K562 (cell line): ENCODE data around the gene CUEDC2. TPM values are rescaled to one million over a fixed set of nuclear protein-coding genes. Genes with fewer than 3 reads are reported as not detected.

Source experiments
- CC2D1A ChIP-seq: fragments of 450-650 bp; IDR thresholded peaks from 2 replicates; pipeline ENCODE4 v1.6.1; 2017; ENCODE audit warnings: mild to moderate bottlenecking
- ESRRA ChIP-seq: fragments of 450-650 bp; IDR thresholded peaks from 2 replicates; pipeline ENCODE4 v1.6.1; 2014; ENCODE audit warnings: low read depth, mild to moderate bottlenecking, moderate library complexity, borderline replicate concordance
- MTA3 ChIP-seq: fragments of 450-650 bp; formaldehyde crosslinking; IDR thresholded peaks from 2 replicates; pipeline ENCODE4 v1.6.1; 2017; ENCODE audit warnings: mild to moderate bottlenecking, borderline replicate concordance
- polyA plus RNA-seq, 8 experiments: library from polyadenylated mRNA; depleted of rRNA in 4 of 8; stranded (reverse) in 5 of 8; unstranded in 3 of 8; fragments of >200 nt; fragmentation: Nextera tagmentation in 2 of 8; fragmentation: Illumina TruSeq in 1 of 8; extraction: Ambion mirVana in 2 of 8; extraction: Trizol in 1 of 8; gene quantifications; 2 replicates each; pipeline versions ENCODE4 v1.2.1 to v1.2.3, GENCODE V29; 2011 to 2014; ENCODE audit warnings: inconsistent platforms in 1 of 8, missing spikeins in 1 of 8
- total RNA-seq, 7 experiments: library from RNA; depleted of rRNA in 6 of 7; stranded (reverse); fragments of >200 nt in 6 of 7; fragmentation: Illumina TruSeq in 2 of 7; extraction: Trizol in 2 of 7; gene quantifications; 2 replicates each; pipeline versions ENCODE4 v1.2.1 to v1.2.3, GENCODE V29; 2011 to 2021; ENCODE audit warnings: low replicate concordance in 1 of 7
- TF ChIP-seq, protein P1 (sequence below), 2 experiments: fragments of 450-650 bp; IDR thresholded peaks; 2 replicates each; pipeline ENCODE4 v1.6.1; 2016; ENCODE audit warnings: mild to moderate bottlenecking in 2 of 2, borderline replicate concordance in 1 of 2, low read depth in 1 of 2, moderate library complexity in 1 of 2

CUEDC2 gene
- total and polyA plus RNA-seq, 9 of the 15 experiments (the other 6 are each of a cell fraction or from before 2014, with no cell fraction given), result 8.5 to 48.9 (median 27.4) TPM

GRCh38 chr10:102375867-102376266 lies 56.5 kb downstream of the CUEDC2 start (continued):
- TF ChIP-seq, protein P1, sequence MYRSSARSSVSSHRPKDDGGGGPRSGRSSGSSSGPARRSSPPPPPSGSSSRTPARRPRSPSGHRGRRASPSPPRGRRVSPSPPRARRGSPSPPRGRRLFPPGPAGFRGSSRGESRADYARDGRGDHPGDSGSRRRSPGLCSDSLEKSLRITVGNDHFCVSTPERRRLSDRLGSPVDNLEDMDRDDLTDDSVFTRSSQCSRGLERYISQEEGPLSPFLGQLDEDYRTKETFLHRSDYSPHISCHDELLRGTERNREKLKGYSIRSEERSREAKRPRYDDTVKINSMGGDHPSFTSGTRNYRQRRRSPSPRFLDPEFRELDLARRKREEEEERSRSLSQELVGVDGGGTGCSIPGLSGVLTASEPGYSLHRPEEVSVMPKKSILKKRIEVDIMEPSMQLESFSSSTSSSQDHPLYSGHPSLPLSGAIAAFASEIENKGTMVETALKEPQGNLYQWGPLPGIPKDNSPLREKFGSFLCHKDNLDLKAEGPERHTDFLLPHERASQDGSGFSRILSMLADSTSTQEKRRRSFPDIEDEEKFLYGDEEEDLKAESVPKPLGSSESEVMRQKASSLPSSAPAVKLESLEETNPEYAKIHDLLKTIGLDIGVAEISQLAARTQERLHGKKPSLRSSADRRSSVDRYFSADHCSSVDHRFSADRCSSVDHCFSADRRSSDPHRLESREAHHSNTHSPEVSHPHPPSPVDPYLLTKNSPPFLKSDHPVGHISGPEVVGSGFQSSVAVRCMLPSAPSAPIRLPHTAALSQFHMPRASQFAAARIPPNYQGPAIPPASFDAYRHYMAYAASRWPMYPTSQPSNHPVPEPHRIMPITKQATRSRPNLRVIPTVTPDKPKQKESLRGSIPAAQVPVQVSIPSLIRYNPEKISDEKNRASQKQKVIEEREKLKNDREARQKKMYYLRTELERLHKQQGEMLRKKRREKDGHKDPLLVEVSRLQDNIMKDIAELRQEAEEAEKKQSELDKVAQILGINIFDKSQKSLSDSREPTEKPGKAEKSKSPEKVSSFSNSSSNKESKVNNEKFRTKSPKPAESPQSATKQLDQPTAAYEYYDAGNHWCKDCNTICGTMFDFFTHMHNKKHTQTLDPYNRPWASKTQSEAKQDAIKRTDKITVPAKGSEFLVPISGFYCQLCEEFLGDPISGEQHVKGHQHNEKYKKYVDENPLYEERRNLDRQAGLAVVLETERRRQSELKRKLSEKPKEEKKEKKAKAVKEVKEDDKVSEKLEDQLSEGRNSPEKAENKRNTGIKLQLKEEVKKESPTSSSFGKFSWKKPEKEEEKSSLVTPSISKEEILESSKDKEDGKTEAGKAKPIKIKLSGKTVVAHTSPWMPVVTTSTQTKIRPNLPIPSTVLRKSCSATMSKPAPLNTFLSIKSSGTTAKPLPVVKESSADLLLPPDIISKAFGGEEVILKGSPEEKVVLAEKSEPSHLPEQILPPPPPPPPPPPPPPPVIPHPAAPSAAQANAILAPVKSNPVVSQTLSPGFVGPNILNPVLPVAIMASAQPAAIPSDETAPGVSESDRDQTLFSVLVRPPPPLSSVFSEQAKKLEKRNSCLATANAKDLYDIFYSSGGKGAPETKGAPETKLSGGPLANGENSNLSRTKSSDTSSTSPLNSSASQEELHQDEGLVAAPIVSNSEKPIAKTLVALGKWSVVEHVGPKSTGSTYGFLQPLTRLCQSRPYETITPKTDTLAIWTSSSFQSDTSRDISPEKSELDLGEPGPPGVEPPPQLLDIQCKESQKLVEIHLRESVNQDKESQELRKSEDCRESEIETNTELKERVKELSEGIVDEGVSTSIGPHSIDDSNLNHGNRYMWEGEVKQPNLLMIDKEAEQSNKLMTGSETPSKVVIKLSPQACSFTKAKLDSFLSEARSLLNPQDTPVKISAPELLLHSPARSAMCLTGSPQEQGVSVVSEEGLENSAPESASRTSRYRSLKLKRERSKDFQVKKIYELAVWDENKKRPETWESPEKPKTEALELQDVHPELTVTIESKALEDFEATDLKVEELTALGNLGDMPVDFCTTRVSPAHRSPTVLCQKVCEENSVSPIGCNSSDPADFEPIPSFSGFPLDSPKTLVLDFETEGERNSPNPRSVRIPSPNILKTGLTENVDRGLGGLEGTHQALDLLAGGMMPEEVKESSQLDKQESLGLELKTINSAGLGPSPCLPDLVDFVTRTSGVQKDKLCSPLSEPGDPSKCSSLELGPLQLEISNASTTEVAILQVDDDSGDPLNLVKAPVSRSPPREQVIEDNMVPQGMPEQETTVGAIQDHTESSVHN (IDR thresholded peaks at IDR 0.05; ENCODE audit: borderline replicate concordance in 1 of 2, low read depth in 1 of 2), result no peak
- TF ChIP-seq ESRRA (no peak), CC2D1A (no peak), MTA3 (no peak)
